Astrocyte (in vitro differentiated cells and primary cell): Measurements from ENCODE around the gene SKA2. TPM values are rescaled to one million over a fixed set of nuclear protein-coding genes. Genes with fewer than 3 reads are reported as not detected.

Source experiments
- DNase-seq: peaks from one replicate; pipeline ENCODE4 v3.0.0-alpha.2; 2010; ENCODE audit warnings: low read depth
- FAIRE-seq: peaks from 2 replicates; lab custom pipeline; 2011; peaks lifted over from hg19 to GRCh38; lab: Jason Lieb, UNC
- H2AFZ ChIP-seq: 2 replicates; pipeline ENCODE4 v1.6.0; 2012; ENCODE audit warnings: low read depth, low read length, inconsistent platforms
- H3K27ac ChIP-seq: 2 replicates; pipeline ENCODE4 v1.5.1; 2011; ENCODE audit warnings: low read depth, low read length, inconsistent platforms
- H3K27me3 ChIP-seq: 2 replicates; pipeline ENCODE4 v1.6.0; 2011; ENCODE audit warnings: low read length, inconsistent platforms; ENCODE audit not compliant: insufficient read depth
- H3K36me3 ChIP-seq: 2 replicates; pipeline ENCODE4 v1.5.1; 2011; ENCODE audit warnings: low read length, inconsistent platforms; ENCODE audit not compliant: insufficient read depth
- H3K4me1 ChIP-seq: 2 replicates; pipeline ENCODE4 v1.5.1; 2011; ENCODE audit warnings: low read length, inconsistent platforms; ENCODE audit not compliant: insufficient read depth
- H3K4me2 ChIP-seq: 2 replicates; pipeline ENCODE4 v1.6.0; 2012; ENCODE audit warnings: low read length, inconsistent platforms
- H3K4me3 ChIP-seq: 2 replicates; pipeline ENCODE4 v1.5.1; 2011; ENCODE audit warnings: low read depth, mild to moderate bottlenecking, low read length, inconsistent platforms; ENCODE audit not compliant: insufficient read depth
- H3K79me2 ChIP-seq: 2 replicates; pipeline ENCODE4 v1.6.0; 2012; ENCODE audit warnings: mild to moderate bottlenecking, low read length, inconsistent platforms; ENCODE audit not compliant: insufficient read depth
- H3K9ac ChIP-seq: 2 replicates; pipeline ENCODE4 v1.6.0; 2012; ENCODE audit warnings: mild to moderate bottlenecking, low read length, inconsistent platforms
- H3K9me3 ChIP-seq: 2 replicates; pipeline ENCODE4 v1.5.1; 2012; ENCODE audit warnings: low read depth, mild to moderate bottlenecking, low read length, inconsistent platforms; ENCODE audit not compliant: insufficient read depth
- H4K20me1 ChIP-seq: 2 replicates; pipeline ENCODE4 v1.6.0; 2012; ENCODE audit warnings: low read length, inconsistent platforms; ENCODE audit not compliant: insufficient read depth
- H3K27ac Mint-ChIP-seq: one replicate; pipeline ENCODE4 v1.8.0; 2021; ENCODE audit warnings: mild to moderate bottlenecking, mixed read lengths; ENCODE audit not compliant: unreplicated experiment
- H3K27me3 Mint-ChIP-seq: one replicate; pipeline ENCODE4 v1.8.0; 2021; ENCODE audit warnings: low read depth, mixed read lengths; ENCODE audit not compliant: unreplicated experiment
- H3K36me3 Mint-ChIP-seq: one replicate; pipeline ENCODE4 v1.8.0; 2021; ENCODE audit warnings: low read depth, mixed read lengths; ENCODE audit not compliant: unreplicated experiment
- H3K4me1 Mint-ChIP-seq: one replicate; pipeline ENCODE4 v1.8.0; 2021; ENCODE audit warnings: low read depth, mixed read lengths; ENCODE audit not compliant: unreplicated experiment
- H3K4me3 Mint-ChIP-seq: one replicate; pipeline ENCODE4 v1.8.0; 2021; ENCODE audit warnings: mild to moderate bottlenecking, moderate library complexity, mixed read lengths; ENCODE audit not compliant: unreplicated experiment
- H3K9me3 Mint-ChIP-seq: one replicate; pipeline ENCODE4 v1.8.0; 2021; ENCODE audit warnings: mild to moderate bottlenecking, mixed read lengths; ENCODE audit not compliant: unreplicated experiment
- EZH2 ChIP-seq: IDR thresholded peaks from 2 replicates; pipeline ENCODE4 v1.6.1; 2012; ENCODE audit warnings: mild to moderate bottlenecking, low read length, inconsistent platforms; ENCODE audit not compliant: insufficient read depth
- total RNA-seq: library from RNA; stranded (reverse); gene quantifications from 2 replicates; pipeline ENCODE4 v1.2.1, GENCODE V29; 2021
- TF ChIP-seq, protein P1 (sequence below): IDR thresholded peaks from 2 replicates; pipeline ENCODE4 v1.5.1; 2011; ENCODE audit warnings: low read depth, mild to moderate bottlenecking, inconsistent platforms, low read length, moderate library complexity; ENCODE audit not compliant: insufficient read depth

SKA2 gene
- total RNA-seq, 1 donor from 2014 or later, result 42.6 TPM

- H3K4me2 ChIP-seq, result no peak overlapping the region
- FAIRE-seq (no peak), DNase-seq (no peak)
- H3K9me3 ChIP-seq, result no peaks in the 10 kb centered on the region
- Mint-ChIP-seq H3K27me3 (no peaks in the 10 kb centered on the region), H3K36me3 (peaks cover 6% of the 10 kb centered on the region), H3K4me3 (no peak overlapping the region), H3K9me3 (no peaks in the 10 kb centered on the region), H3K4me1 (no peaks in the 10 kb centered on the region), H3K27ac (no peak overlapping the region)
- H3K79me2 ChIP-seq, result no peaks in the 10 kb centered on the region
- H3K27me3 ChIP-seq, result no peaks in the 10 kb centered on the region
- no peak overlapping the region for H3K27ac ChIP-seq
- H3K9ac ChIP-seq, result no peak overlapping the region
- peaks cover 32% of the 10 kb centered on the region for H3K36me3 ChIP-seq
- no peak overlapping the region for H3K4me3 ChIP-seq
- TF ChIP-seq EZH2, result no peak
- TF ChIP-seq, protein P1, sequence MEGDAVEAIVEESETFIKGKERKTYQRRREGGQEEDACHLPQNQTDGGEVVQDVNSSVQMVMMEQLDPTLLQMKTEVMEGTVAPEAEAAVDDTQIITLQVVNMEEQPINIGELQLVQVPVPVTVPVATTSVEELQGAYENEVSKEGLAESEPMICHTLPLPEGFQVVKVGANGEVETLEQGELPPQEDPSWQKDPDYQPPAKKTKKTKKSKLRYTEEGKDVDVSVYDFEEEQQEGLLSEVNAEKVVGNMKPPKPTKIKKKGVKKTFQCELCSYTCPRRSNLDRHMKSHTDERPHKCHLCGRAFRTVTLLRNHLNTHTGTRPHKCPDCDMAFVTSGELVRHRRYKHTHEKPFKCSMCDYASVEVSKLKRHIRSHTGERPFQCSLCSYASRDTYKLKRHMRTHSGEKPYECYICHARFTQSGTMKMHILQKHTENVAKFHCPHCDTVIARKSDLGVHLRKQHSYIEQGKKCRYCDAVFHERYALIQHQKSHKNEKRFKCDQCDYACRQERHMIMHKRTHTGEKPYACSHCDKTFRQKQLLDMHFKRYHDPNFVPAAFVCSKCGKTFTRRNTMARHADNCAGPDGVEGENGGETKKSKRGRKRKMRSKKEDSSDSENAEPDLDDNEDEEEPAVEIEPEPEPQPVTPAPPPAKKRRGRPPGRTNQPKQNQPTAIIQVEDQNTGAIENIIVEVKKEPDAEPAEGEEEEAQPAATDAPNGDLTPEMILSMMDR, result no peak
- no peaks in the 10 kb centered on the region for H4K20me1 ChIP-seq
- no peaks in the 10 kb centered on the region for H3K4me1 ChIP-seq
- H2AFZ ChIP-seq, result no peak overlapping the region
Observed at GRCh38 chr17:59069856-59070255, 85.1 kb downstream of the SKA2 start.

GRCh38 chr17:59067756-59068155 is 87.2 kb downstream of the SKA2 start:
- Histone ChIP-seq H4K20me1 (no peaks in the 10 kb centered on the region), H3K27me3 (no peaks in the 10 kb centered on the region), H2AFZ (no peak overlapping the region), H3K27ac (no peak overlapping the region), H3K9ac (no peak overlapping the region), H3K4me3 (no peak overlapping the region), H3K4me1 (no peaks in the 10 kb centered on the region), H3K36me3 (peaks cover 35% of the 10 kb centered on the region), H3K9me3 (no peaks in the 10 kb centered on the region), H3K79me2 (no peaks in the 10 kb centered on the region), H3K4me2 (no peak overlapping the region)
- TF ChIP-seq EZH2, result no peak
- TF ChIP-seq, protein P1, result no peak
- Mint-ChIP-seq H3K4me1 (no peaks in the 10 kb centered on the region), H3K4me3 (no peak overlapping the region), H3K36me3 (peaks cover 9% of the 10 kb centered on the region), H3K9me3 (no peaks in the 10 kb centered on the region), H3K27me3 (no peaks in the 10 kb centered on the region), H3K27ac (no peak overlapping the region)
- DNase-seq (no peak), FAIRE-seq (no peak)

DNA sequence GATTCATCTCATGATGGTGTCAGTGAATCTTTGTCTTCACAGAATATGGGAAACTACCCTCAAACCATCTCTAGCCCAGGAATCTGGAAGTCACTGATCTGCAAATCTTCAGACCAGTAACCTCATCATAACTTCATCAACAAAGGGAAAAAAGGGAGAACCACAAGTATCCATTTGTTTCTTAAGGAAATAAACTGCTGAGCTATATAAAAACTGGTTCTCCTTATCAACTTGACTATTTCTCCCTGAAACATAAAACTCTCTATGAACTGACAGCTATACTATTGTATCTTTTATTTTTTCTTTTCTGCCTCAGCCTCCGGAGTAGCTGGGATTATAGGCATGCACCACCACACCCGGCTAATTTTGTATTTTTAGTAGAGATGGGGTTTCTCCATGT is 87.6 kb downstream of the SKA2 start:
- Mint-ChIP-seq H3K36me3 (peaks cover 9% of the 10 kb centered on the region), H3K27me3 (no peaks in the 10 kb centered on the region), H3K4me1 (no peaks in the 10 kb centered on the region), H3K9me3 (no peaks in the 10 kb centered on the region), H3K27ac (no peak overlapping the region), H3K4me3 (no peak overlapping the region)
- Histone ChIP-seq H3K4me1 (no peaks in the 10 kb centered on the region), H3K79me2 (no peaks in the 10 kb centered on the region), H3K27me3 (no peaks in the 10 kb centered on the region), H3K4me2 (no peak overlapping the region), H3K4me3 (no peak overlapping the region), H3K36me3 (peaks cover 37% of the 10 kb centered on the region), H3K9me3 (no peaks in the 10 kb centered on the region), H3K9ac (no peak overlapping the region), H4K20me1 (no peaks in the 10 kb centered on the region), H3K27ac (no peak overlapping the region), H2AFZ (no peak overlapping the region)
- FAIRE-seq (no peak), DNase-seq (no peak)
- TF ChIP-seq, protein P1, result no peak
- TF ChIP-seq EZH2, result no peak
